ENCODE measurements around the gene SUN2. TPM values are rescaled to one million over a fixed set of nuclear protein-coding genes. Genes with fewer than 3 reads are reported as not detected.

The SUN2 gene
- total RNA-seq, 4 donors from 2014 or later = 94.2 to 307 (median 191) TPM

GRCh38 chr22:38742176-38742942 is 13.4 kb downstream of the SUN2 start:
- DNase-seq = no peak
- 88 to 93% methylated on average over 7 to 9 of the region's 25 CpGs for WGBS, 2 donors
- H3K36me3 ChIP-seq = peaks cover 84 to 100% (median 87%) of the 10 kb centered on the region in 3 donors
- no peak overlapping the region for H3K27ac ChIP-seq
- intact Hi-C loops (cut with DNase I) = no loop called here
- H3K4me1 ChIP-seq = peaks cover 0 to 6% (median 0%) of the 10 kb centered on the region in 3 donors
- H3K27me3 ChIP-seq = no peaks in the 10 kb centered on the region
- no peaks in the 10 kb centered on the region for H3K9me3 ChIP-seq
- no peak overlapping the region for H3K4me3 ChIP-seq
- TF ChIP-seq CTCF (IDR thresholded peaks at IDR 0.05) (no peak), POLR2A (IDR thresholded peaks at IDR 0.05) (no peak)

- no peaks in the 10 kb centered on the region for H3K9me3 ChIP-seq
- H3K27me3 ChIP-seq = no peaks in the 10 kb centered on the region
- TF ChIP-seq CTCF (IDR thresholded peaks at IDR 0.05) (no peak), POLR2A (IDR thresholded peaks at IDR 0.05) (no peak)
- 80 to 96% methylated on average over 4 to 5 of the region's 10 CpGs for WGBS, 2 donors
- H3K27ac ChIP-seq = no peak overlapping the region
- intact Hi-C loops (cut with DNase I) = no loop called here
- H3K36me3 ChIP-seq = peaks cover 81 to 100% (median 88%) of the 10 kb centered on the region in 3 donors
- H3K4me3 ChIP-seq = no peak overlapping the region
- H3K4me1 ChIP-seq = peaks cover 0 to 5% (median 0%) of the 10 kb centered on the region in 3 donors
- DNase-seq = no peak
These were observed 14.2 kb downstream of the SUN2 start for GRCh38 chr22:38741576-38741975.

GRCh38 chr22:38741166-38741565 is 14.6 kb downstream of the SUN2 start:
- H3K9me3 ChIP-seq = no peaks in the 10 kb centered on the region
- H3K27me3 ChIP-seq = no peaks in the 10 kb centered on the region
- no peak for DNase-seq
- no peak overlapping the region for H3K4me3 ChIP-seq
- no CpG with 5 or more reads among the region's 9 CpGs for WGBS, 2 donors
- intact Hi-C loops (cut with DNase I) = no loop called here
- TF ChIP-seq CTCF (IDR thresholded peaks at IDR 0.05) (no peak), POLR2A (IDR thresholded peaks at IDR 0.05) (no peak)
- H3K36me3 ChIP-seq = peaks cover 81 to 100% (median 88%) of the 10 kb centered on the region in 3 donors
- H3K4me1 ChIP-seq = peaks cover 0 to 9% (median 0%) of the 10 kb centered on the region in 3 donors
- H3K27ac ChIP-seq = no peak overlapping the region

GRCh38 chr22:38740754-38741153 is 15.0 kb downstream of the SUN2 start:
- intact Hi-C loops (cut with DNase I) = no loop called here
- H3K4me3 ChIP-seq = no peak overlapping the region
- 80% methylated on average over 4 of the region's 8 CpGs; no CpG with 5 or more reads in 1 of the 2 donors for WGBS, 2 donors
- H3K4me1 ChIP-seq = peaks cover 0 to 13% (median 0%) of the 10 kb centered on the region in 3 donors
- H3K36me3 ChIP-seq = peaks cover 82 to 100% (median 88%) of the 10 kb centered on the region in 3 donors
- H3K27me3 ChIP-seq = no peaks in the 10 kb centered on the region
- no peaks in the 10 kb centered on the region for H3K9me3 ChIP-seq
- no peak for TF ChIP-seq CTCF (IDR thresholded peaks at IDR 0.05)
- TF ChIP-seq POLR2A (IDR thresholded peaks at IDR 0.05) = no peak
- no peak overlapping the region for H3K27ac ChIP-seq
- DNase-seq = no peak

GRCh38 chr22:38740116-38740723 is 15.6 kb downstream of the SUN2 start:
- Histone ChIP-seq H3K27me3 (no peaks in the 10 kb centered on the region), H3K36me3 (peaks cover 82 to 100% (median 86%) of the 10 kb centered on the region in 3 donors), H3K9me3 (no peaks in the 10 kb centered on the region), H3K4me3 (no peak overlapping the region), H3K27ac (no peak overlapping the region), H3K4me1 (peaks cover 0 to 18% (median 0%) of the 10 kb centered on the region in 3 donors)
- 100% methylated on average over 2 to 7 of the region's 15 CpGs for WGBS, 2 donors
- TF ChIP-seq CTCF (IDR thresholded peaks at IDR 0.05) (no peak), POLR2A (IDR thresholded peaks at IDR 0.05) (no peak)
- DNase-seq = no peak
- intact Hi-C loops (cut with DNase I) = no loop called here

Data from esophagus squamous epithelium (tissue), 5 donors.